ENCODE results near the gene DDX31. TPM values are rescaled to one million over a fixed set of nuclear protein-coding genes. Genes with fewer than 3 reads are reported as not detected.

DDX31 gene
- total RNA-seq, 1 donor from 2014 or later = 12.9 TPM

DNA sequence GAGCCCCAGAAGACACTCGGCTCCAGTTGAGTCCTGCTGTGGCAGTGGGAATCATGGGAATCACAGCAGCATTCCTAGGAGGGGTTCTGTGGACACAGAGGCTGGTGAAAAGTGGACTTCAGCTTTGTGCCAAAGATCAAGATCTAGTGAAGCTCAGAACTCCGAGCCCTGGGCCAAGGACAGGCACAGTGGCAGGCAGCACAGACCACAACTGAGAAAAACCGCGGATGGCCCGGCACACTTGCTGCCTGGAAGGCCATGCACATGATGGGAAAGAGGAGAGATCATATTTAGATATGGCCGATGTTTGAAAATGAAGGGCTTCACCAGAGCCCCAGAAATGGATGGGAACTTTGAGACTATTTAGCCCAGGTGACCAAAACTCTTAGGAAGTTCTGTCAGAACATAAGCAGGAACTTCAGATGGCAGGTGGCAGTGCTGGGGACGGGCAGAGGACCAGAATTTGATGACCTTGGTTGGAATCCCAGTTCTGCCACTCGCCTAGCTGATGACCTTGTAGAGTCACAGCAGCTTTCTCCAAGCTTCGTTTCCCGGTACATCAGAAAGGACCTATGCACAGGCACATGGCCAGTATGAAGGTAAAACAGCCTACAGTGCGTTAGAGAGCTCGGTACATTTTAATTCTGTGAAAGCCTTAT lies 69.3 kb downstream of the DDX31 start:
- DNase-seq (ENCODE audit: extremely low read depth, low read depth, low spot score) = no peak

DNA sequence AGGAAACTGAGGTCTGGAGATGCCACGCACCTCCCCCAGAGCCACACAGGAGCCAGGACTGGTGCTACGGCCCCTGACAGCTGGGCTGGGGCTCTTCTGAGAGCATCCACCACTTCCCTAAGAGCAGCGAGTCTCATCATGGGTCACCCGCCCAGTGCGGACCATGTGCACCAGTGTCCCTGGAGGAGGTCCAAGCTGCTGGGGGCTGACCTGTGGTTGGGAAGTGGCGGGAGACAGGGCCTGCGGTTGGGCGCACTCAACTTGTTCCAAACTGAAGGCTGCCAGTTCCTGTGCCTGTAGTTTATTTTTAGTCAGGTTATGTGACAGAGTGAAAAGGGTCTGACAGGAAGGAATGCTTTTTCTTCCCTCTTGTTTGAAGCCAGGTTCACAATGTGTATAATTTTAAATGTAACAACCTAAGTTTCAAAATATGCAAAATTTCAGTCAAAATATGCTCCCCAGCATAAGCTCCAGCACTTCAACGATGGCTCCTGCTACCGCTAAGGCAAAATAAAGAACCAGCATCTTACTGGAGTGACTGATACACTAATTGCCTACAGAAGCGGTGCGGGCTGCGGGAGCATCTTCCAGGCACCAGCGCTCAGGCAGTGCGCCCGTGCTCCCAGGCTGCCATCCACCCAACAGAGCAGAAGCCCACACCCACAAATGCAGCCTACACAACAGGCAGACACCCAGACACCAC lies 72.6 kb downstream of the DDX31 start:
- no peak for DNase-seq (ENCODE audit: extremely low read depth, low read depth, low spot score)

DNA sequence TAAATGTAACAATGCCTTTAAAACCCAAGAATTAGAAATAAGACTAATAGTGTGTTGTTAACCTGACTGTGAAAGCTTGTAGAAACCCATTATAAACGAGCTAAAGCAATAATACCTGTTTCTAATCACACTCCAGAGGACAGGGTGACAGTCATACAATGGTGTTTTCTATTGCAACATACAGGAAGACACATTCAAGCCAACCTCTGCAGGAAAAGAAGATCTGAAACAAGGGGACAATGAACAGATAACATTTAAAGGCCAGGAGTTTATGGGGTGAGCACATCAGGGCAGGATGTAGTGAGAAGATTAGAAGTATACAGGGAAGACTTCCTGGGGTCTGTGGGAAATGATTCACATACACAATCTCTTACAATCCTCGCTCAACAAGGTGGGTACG lies 73.6 kb downstream of the DDX31 start:
- DNase-seq (ENCODE audit: extremely low read depth, low read depth, low spot score) = no peak

DNA sequence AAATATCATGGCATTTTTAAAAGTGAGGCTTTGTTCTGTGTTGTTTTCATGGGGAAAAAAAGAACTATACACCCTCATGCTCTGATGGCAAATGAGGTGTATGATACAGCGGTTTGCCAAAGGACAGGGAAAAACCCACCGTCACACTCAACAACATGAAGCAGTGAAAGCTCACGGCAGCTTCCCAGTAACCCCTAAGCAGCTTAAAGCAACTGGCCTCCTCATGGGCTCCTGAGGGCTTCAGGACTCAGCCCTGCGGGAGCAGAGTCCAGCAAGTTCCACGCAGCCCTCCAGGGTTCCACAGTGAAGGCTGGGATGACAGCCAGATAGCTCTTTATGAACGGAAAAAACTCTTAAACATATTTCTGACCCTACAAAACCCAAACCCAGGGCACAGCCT lies 74.5 kb downstream of the DDX31 start:
- DNase-seq (ENCODE audit: extremely low read depth, low read depth, low spot score) = no peak

DNA sequence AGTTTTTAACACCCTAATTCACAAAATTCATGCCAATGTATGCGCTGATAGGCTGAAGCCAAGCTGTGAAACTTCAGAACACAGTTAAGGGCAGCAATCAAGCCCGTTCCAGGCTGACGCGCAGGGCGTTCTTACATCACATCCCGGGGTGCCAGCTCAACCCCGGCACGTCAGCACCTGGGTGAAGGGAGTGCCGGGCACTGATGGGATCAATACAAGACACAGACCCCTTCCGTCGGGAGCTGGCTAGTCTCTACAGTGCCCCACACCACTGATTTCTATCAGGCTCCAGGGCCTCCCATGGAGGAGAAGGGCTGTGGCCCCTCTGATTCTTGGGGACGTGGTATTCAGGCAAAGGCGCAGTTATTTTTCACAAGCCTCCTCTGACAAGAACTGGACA lies 75.4 kb downstream of the DDX31 start:
- DNase-seq (ENCODE audit: extremely low read depth, low read depth, low spot score) = no peak

DNA sequence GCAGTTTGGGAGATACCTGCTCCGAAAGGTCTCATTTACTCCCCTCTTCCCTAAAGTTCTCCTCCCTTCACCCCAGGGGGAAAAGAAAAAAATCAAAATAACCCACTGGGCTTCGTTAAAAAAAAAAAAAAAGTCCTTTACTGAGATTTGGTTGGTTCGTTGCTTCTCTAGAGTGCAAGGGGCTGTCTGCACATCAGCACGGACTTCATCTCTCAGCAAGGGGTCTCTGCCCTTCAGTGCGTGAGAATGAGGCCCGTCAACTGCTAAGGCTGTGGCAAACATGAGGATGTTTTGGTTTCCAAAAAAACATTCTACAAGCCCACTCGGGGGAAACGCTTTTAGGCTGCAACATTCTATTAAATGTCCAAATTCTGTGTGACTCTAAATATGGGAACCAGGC lies 77.3 kb downstream of the DDX31 start:
- DNase-seq (ENCODE audit: extremely low read depth, low read depth, low spot score) = no peak

DNA sequence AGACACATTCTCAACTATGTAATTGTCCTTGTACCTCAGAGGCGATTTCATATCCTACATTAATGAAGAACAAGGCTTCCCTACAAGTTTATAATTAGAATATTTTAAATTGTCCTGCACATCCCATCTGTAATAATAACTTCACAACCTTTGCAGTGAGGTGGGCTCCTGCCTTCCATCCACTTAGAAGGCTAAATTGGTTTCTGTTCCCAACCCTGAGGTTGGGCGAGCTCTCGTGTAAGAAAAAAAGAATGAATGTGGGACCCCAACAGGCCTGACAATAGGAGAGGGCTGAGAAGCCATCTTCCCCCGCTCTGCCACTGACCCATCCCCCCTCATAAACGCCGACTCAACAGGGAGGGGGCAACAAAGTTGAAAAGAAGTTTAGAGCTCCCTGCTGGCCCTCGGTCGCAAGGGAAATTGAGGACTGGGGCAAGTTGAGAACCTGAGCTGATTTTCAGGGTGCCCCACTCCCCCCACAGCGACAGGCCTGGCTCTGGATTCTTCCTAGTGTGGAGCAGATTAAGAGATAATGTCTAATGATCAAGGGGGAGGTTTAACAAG lies 78.0 kb downstream of the DDX31 start:
- no peak for DNase-seq (ENCODE audit: extremely low read depth, low read depth, low spot score)

DNA sequence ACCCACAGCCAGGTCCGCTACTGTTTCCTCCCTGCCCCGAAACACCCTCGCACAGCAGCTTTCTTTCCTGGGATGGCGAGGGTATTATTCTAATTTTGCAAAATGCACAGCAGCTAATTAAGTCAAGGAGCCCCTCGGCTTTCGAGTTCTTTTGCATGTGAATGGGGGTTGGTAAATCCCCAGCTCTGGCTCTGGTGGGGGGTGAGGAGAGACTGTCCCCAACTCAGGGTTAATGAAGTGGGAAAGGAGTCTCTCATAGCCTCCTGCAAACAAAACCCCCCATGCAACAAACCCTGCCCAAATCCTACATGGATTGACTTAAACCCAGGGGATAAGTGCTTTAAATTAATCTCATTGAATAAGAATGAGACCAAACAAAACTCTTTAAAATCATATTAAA lies 78.5 kb downstream of the DDX31 start:
- DNase-seq (ENCODE audit: extremely low read depth, low read depth, low spot score) = no peak

DNA sequence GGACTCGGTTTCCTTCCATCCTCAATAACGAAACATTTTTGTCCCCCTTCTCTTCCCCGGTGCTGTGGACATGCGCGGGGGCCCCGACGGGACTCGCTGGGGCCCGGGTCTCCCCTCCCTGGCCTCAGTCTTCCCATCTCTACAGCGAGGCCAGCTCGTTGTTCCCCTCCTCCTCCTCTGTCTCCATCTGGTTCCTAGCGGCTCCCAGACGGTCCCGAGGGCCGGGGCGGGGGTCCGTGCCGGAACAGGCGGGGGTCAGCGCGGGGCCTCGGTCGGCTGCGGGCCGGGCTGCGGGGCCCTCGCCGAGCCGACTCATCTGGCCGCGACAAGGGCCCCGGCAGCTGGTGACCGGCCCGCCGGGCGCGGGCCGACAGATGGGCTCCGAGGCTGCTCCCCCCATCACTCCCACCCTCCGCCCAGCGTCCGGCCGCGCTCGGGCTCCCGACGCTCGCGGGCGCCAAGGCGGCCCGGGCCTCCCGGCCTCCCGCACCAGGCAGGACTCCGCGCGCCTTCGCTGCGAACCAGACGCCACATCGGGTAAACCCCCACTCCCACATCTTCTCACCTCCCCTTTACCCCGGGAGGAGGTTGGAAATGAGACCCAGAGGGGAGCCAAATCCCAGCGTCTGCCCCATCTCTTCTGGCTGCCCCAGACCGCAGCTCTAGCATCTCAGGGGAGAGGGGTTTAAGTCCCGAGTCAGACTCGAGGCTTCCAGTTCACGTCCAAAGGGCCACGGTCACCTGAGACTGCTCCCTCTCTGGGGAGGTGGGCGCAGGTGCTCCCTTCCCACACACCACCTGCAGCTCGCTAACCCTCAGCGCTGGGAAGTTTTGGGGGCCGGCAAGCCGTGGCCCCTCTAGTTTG lies 79.2 kb downstream of the DDX31 start:
- no peak for DNase-seq (ENCODE audit: extremely low read depth, low read depth, low spot score)

DNA sequence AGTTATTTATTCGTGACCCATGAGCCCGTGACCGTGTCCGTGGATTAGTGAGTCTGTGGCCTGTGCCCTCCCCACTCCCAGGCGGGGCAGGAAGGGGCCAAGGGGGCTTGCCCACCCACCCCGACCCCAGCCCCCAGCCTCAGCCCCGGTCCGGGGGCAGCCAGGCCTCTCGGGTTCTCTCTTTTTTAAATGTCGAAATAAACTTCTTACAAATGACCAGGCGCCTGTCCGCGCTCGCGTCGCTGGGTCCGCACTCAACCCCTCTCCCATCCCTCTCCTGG lies 79.8 kb downstream of the DDX31 start:
- no peak for DNase-seq (ENCODE audit: extremely low read depth, low read depth, low spot score)

DNA sequence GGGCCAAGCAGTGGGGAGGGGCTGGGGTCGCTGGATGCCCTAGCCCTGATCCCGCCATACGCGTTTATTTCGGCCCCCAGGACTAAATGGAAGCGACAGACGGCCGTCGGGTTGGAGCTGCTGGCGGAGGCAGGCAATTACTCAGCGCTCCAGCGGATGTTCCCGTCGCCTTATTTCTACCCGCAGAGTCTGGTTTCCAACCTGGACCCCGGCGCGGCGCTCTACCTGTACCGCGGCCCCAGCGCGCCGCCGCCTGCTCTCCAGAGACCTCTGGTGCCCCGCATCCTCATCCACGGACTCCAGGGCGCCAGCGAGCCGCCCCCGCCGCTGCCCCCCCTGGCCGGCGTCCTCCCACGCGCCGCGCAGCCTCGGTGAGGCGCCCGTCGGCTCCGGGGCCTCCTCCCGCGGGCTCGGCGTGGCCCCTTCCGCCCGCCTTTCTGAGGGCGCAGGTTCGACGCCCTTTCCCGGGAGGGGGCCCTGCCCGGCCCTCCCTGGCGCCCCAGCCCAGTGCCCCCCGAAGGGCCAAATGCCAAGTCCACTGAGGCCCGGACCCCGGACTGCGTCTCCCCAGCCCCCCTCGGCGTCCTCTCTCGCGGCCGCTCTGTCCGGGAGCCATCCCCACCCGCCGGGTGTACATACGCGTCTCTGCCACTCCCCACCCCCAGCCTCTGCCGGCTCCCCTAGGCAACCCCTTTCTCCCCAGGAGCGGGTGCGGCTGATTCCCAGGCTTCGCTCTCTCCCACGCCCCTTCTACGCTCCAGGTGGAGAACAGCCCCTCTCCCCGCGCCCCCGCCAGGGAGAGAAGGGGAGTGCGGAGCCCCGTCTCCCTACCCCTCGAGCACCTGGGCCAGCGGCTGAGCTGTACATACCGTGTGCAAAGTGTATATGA lies 80.4 kb downstream of the DDX31 start:
- no peak for DNase-seq (ENCODE audit: extremely low read depth, low read depth, low spot score)

DNA sequence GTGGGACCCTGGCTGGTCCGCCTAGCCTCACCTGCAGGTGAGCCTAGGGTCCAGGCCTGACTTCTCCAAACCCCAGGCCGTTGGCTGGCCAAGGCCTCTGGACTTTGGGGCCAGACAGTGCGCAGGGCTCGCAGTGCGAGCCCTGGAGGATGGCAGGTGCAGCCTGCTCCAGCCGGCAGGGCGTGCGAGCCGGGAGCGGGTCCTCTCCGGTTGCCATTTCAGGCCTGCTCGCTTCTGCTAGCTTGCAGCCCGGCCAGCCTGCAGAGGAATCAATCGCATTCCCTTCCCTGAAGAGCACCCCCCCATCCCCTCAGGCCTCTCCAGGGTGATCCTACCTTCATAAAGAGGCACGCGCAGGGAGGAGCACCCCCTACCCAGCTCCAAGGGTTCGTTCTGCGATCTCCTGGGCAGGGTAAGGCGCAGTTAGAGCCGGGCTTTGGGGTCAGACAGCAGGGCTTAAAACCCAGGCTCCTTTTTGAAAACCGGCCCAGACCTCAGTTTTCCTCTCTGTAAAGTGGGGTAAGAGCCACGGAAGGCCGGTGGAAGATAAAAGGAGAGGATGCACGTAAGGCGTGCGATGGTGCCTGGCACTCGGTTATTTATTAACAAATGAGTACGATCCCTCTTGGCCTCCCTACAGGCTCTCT lies 81.2 kb downstream of the DDX31 start:
- DNase-seq (ENCODE audit: extremely low read depth, low read depth, low spot score) = no peak

DNA sequence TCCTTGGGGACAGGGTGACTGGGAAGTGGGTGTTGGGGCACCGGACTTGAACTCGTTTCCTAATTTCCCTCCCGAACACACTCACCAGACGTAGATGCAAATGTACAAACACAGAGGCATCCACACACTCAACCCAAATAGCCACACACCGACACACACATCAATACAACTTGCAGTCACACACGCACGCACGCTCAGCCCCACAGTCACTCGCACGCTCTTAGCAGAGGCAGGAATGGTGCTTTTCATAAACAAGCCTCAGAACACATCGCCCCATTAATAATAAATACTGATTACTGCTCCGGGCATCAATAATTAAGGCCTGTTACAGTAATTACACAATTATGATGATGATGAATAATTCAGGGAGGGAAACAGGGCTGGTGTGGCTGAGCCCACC lies 81.7 kb downstream of the DDX31 start:
- no peak for DNase-seq (ENCODE audit: extremely low read depth, low read depth, low spot score)

DNA sequence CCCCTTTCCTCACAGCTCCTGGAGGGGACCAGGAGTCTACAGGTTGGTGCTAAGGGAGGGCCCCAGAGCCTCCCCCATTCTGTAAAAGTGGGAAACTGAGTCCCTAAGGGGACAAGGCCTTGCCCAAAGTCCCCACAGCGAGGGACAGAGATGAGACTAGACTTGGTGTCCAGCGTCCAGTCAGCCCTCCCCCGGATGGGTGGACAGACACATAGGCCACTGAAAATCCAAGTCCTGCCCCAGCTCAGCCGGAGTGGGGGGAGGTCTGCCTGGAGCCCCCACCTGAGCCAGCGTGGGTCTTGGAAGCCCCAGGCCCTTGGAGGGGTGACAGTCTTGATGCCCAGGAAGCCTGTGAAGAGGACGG lies 82.2 kb downstream of the DDX31 start:
- DNase-seq (ENCODE audit: extremely low read depth, low read depth, low spot score) = no peak

DNA sequence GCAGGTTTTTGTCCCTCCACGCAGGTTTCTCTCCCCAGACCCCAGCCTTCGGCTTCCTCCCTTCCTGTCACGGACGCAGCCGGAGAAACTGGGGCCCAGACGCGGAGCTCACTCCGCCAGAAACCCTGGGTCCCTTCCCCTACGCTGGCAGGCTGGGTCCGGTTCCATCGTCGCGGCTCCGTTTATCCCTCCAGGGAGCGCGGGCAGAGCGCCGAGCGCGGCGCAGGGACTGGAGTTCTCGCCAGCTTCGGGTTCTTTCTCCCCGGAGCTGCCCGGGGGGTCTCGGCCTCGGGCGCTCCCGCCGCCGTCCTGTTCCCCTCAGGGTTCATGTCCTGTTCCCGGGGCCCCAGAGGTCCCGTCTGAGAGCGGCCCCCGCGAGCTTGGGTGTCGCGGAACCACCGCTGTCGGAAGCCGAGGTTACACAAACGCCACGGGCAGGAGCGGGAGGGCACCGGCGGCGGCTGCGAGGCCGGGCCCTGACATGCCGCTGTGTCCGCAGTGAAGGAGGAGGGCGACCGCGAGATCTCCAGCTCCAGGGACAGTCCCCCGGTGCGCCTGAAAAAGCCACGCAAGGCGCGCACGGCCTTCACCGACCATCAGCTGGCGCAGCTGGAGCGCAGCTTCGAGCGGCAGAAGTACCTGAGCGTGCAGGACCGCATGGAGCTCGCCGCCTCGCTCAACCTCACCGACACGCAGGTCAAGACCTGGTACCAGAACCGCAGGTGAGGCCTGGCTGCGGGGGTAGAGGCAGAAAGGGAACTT lies 82.8 kb downstream of the DDX31 start:
- DNase-seq (ENCODE audit: extremely low read depth, low read depth, low spot score) = no peak

DNA sequence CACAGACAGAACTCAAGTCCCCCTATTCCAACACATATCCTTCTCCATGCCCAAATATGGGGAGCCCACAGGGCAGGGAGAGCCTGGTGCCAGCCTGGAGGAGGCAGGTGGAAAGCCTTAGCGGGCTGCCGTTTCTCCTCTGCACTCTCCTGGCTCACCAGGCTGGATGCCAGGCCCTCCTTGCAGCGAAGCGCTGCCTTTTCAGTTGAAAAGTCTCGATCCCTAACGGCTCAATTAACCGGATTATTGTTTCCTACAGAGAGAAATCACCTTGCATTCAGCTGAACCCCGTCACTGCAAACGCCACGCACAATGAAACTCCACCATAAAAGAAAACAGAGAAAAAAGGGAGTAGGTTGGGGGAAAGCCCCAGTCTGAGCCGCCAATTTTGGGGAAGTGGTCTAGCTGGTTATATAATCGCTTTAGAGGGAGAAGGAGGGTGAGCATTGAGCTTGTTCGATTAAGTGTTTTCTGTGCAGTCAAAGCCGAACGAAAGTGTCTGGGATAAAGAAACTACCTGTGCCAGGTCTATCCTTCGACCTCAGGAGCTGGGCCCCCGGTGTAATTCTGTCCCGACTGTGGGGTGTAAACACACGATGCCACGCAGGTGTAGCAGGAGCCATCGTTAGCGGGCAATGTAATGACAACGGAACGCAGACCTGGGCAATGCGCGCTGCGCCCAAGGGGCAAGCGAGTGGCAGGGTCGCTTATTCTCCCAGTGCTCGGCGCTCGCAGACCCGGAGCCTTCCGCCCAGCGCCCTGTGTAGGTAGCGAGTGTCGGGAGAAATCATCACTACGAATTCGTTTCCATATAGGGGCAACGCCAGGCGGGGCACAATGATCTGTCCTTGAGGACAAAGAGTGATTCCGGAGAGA lies 83.6 kb downstream of the DDX31 start:
- no peak for DNase-seq (ENCODE audit: extremely low read depth, low read depth, low spot score)

DNA sequence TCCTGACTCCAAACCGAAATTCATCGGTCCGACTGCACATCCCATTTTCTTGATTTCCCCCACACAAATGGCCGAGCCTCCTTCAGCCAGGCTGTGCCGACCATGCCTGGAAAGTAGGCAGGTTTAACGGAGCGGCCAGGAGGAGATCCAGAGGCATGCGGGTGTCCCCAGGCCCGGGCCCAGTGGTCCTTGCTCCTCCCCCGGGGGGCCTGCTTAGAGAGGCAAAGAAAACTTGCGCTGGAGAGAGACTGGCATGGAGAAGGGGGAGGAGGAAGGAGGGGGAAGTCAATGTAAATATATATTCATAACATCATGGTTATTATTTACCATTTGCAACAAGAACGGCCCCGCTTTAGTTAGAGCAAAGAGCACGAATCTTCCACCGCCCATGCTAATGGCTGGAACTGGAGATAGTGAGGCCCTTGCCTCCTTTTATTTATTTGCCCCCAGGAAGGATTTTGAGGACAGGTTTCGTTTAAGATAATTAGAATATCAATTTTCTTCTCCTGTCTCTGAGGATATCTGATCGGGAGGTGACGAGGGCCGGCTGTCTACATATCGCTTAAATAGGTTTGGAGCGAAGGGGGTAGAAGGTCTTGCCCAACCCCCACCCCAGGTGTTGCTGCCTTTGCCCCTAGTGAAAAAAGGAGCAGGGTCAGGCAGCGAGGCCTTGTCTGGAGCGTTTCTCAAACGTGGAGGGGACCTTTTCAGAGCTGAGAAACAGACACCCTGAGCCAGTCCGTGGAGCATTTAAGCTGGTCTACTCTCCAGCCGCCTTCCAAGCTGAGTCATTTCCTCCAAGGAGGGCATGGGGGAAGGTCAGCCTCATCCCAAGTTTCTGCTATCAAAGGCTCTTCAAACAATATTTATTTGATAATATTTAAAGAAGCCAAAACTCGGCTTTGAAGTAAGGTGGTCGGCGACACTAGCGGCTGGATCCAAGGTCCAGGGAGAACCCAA lies 84.9 kb downstream of the DDX31 start:
- DNase-seq (ENCODE audit: extremely low read depth, low read depth, low spot score) = no peak

Data from glomerular endothelial cell (primary cell).